Stomach (tissue), 4 donors: Measurements from ENCODE around the gene BRAP.

Experiments used
- CTCF ChIP-seq, 7 experiments: fragments of 450-650 bp in 4 of 7; fragments of 200-600 bp in 3 of 7; sonication (generic) in 3 of 7; IDR thresholded peaks; one replicate each; pipeline ENCODE4 v1.5.1; 2016 to 2019; ENCODE audit warnings: antibody characterized with exemption in 7 of 7, control low read depth in 2 of 7, mild to moderate bottlenecking in 1 of 7
- EP300 ChIP-seq: sonication (generic); formaldehyde crosslinking; IDR thresholded peaks from one replicate; pipeline ENCODE4 v1.6.1; 2017; ENCODE audit warnings: antibody characterized with exemption
- POLR2A ChIP-seq, 4 donors: fragments of 450-650 bp; IDR thresholded peaks; one replicate each; pipeline ENCODE4 v1.6.1; 2016; ENCODE audit warnings: antibody characterized with exemption in 4 of 4, control low read depth in 2 of 4, mild to moderate bottlenecking in 1 of 4, moderate library complexity in 1 of 4
- POLR2AphosphoS5 ChIP-seq, 3 donors: sonication (generic); formaldehyde crosslinking; IDR thresholded peaks; one replicate each; pipeline ENCODE4 v1.6.1; 2016; ENCODE audit warnings: antibody characterized with exemption in 3 of 3

GRCh38 chr12:111596985-111597830, 88.5 kb downstream of the BRAP start:
- TF ChIP-seq CTCF (IDR thresholded peaks at IDR 0.05) (no peak), POLR2A (IDR thresholded peaks at IDR 0.05) (no peak), EP300 (no peak), POLR2AphosphoS5 (IDR thresholded peaks at IDR 0.05) (peak; percentile 24 to 44 (median 31))
